HG03565 (cell line): ENCODE results near the gene KCNC4.
A peak's percentile ranks its signal among the peaks of the same experiment; 100 is the strongest.

Experiments
- ATAC-seq: cut with Tn5 transposase; IDR thresholded peaks from one replicate; pipeline ENCODE4 v1.9.1; 2021; ENCODE audit warnings: mild to moderate bottlenecking, moderate library complexity; ENCODE audit not compliant: unreplicated experiment

Gene KCNC4

GRCh38 chr1:110209715-110210603, at the start of gene KCNC4:
Gene KCNC4, plus strand, starts transcription at chr1:110210314. Its CDS starts 1,186 bp downstream, at chr1:110211500.
- peak; percentile 64 for ATAC-seq

GRCh38 chr1:110160538-110161100, 49.5 kb upstream of the KCNC4 start:
- no peak for ATAC-seq

- no peak for ATAC-seq
These were observed 48.9 kb upstream of the KCNC4 start for GRCh38 chr1:110161165-110161564.

GRCh38 chr1:110161849-110162248, 48.3 kb upstream of the KCNC4 start:
- no peak for ATAC-seq

GRCh38 chr1:110163591-110163990, 46.5 kb upstream of the KCNC4 start:
- no peak for ATAC-seq

- ATAC-seq: no peak
These were observed 45.3 kb upstream of the KCNC4 start for GRCh38 chr1:110164725-110165350.

- no peak for ATAC-seq
These were observed 44.3 kb upstream of the KCNC4 start for GRCh38 chr1:110165761-110166231.

GRCh38 chr1:110166861-110167260, 43.3 kb upstream of the KCNC4 start:
- no peak for ATAC-seq

GRCh38 chr1:110170766-110171733, 39.1 kb upstream of the KCNC4 start:
- ATAC-seq: no peak

GRCh38 chr1:110172001-110172400, 38.1 kb upstream of the KCNC4 start:
- no peak for ATAC-seq

GRCh38 chr1:110173466-110174105, 36.5 kb upstream of the KCNC4 start:
- no peak for ATAC-seq

GRCh38 chr1:110174961-110175360, 35.2 kb upstream of the KCNC4 start:
- ATAC-seq: no peak

- no peak for ATAC-seq
These were observed 33.7 kb upstream of the KCNC4 start for GRCh38 chr1:110176299-110176956.

- ATAC-seq: no peak
These were observed 32.3 kb upstream of the KCNC4 start for GRCh38 chr1:110177775-110178174.

- no peak for ATAC-seq
These were observed 26.4 kb upstream of the KCNC4 start for GRCh38 chr1:110183642-110184167.

- no peak for ATAC-seq
These were observed 25.7 kb upstream of the KCNC4 start for GRCh38 chr1:110184446-110184845.

- ATAC-seq: no peak
These were observed 24.9 kb upstream of the KCNC4 start for GRCh38 chr1:110185181-110185580.

- ATAC-seq: no peak
These were observed 23.6 kb upstream of the KCNC4 start for GRCh38 chr1:110186558-110186957.

- ATAC-seq: no peak
These were observed 22.8 kb upstream of the KCNC4 start for GRCh38 chr1:110187139-110187890.
